ENCODE measurements around the gene MAGOHB. TPM values are rescaled to one million over a fixed set of nuclear protein-coding genes. Genes with fewer than 3 reads are reported as not detected.

Gene MAGOHB
- total RNA-seq, 1 experiment from 2014 or later, result 91.4 TPM

DNA sequence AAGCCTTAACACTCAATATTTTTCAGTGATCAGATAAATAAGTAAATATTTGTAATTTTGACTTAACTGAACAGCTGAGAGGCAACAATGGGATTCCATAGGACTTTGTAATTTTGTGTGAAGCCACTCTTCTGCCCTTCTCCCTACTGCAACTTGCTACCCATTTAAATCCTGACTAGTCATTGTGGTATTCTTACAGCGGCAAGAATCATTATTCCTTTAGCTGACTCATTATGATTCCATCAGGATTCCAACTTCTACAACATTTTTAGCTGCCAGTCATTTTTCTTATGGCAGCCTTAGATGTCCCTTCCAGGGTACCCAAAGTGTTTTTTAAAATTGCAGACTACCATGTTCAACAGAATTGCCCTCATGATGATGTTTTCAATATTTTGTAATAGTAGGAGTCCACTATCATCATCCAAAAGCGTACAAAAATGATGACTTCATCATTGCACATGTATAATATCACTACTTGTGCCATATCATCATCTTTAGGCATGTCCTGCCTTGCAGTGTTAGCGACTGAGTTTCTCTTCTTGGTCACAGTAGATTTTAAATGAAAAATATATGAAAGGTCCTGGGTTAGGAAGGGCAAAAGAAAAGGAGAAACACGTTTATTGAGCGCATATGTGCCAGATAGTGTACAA lies 5.1 kb upstream of the MAGOHB start:
- DNase-seq, result peak; percentile 28 to 76
- no TSS peak for BruUV-seq (replicated peaks)
- Histone ChIP-seq H3K4me3 (no peak overlapping the region), H4K20me1 (ENCODE audit: insufficient read depth) (no peaks in the 10 kb centered on the region), H3F3A (ENCODE audit: insufficient read depth, low read depth) (peaks cover 15% of the 10 kb centered on the region), H3K9me3 (ENCODE audit: insufficient read depth, low read depth) (no peaks in the 10 kb centered on the region), H3K27ac (peak overlapping the region; percentile 90), H3K9me2 (ENCODE audit: insufficient read depth) (no peaks in the 10 kb centered on the region), H3K27me3 (ENCODE audit: insufficient read depth, low read depth) (no peaks in the 10 kb centered on the region), H2AFZ (no peak overlapping the region), H3K4me1 (replicated peaks; ENCODE audit: insufficient read depth) (peaks cover 28% of the 10 kb centered on the region), H3K36me3 (ENCODE audit: low read depth) (0 out of 2 replicates have a peak, but pooled peaks cover 11% of the 10 kb centered on the region), H3K4me2 (peak overlapping the region; percentile 24), H3K79me2 (ENCODE audit: low read depth) (no peaks in the 10 kb centered on the region)
- ChIA-PET CTCF (interaction anchor here (0.6 to 1.2 kb wide), 2 partner anchors 16 to 54 kb away, joined by 3 to 4 read pairs; no protein-coding TSS in a partner anchor), POLR2A (ENCODE audit: unreplicated experiment) (interaction anchor here (0.6 kb wide), 1 partner anchor 31 kb away, joined by 3 read pairs; no protein-coding TSS in a partner anchor)
- TF ChIP-seq, protein P1, sequence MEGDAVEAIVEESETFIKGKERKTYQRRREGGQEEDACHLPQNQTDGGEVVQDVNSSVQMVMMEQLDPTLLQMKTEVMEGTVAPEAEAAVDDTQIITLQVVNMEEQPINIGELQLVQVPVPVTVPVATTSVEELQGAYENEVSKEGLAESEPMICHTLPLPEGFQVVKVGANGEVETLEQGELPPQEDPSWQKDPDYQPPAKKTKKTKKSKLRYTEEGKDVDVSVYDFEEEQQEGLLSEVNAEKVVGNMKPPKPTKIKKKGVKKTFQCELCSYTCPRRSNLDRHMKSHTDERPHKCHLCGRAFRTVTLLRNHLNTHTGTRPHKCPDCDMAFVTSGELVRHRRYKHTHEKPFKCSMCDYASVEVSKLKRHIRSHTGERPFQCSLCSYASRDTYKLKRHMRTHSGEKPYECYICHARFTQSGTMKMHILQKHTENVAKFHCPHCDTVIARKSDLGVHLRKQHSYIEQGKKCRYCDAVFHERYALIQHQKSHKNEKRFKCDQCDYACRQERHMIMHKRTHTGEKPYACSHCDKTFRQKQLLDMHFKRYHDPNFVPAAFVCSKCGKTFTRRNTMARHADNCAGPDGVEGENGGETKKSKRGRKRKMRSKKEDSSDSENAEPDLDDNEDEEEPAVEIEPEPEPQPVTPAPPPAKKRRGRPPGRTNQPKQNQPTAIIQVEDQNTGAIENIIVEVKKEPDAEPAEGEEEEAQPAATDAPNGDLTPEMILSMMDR (conservative IDR thresholded peaks at IDR 0.05), result no peak
- no peak for TF ChIP-seq EZH2 (IDR thresholded peaks at IDR 0.05; ENCODE audit: low read depth)
- intact Hi-C loops (cut with micrococcal nuclease; ENCODE audit: unreplicated experiment), result loop anchor here (1.0 kb wide), 2 partner anchors 16 to 56 kb away; partner anchors contain the start of gene STYK1

DNA sequence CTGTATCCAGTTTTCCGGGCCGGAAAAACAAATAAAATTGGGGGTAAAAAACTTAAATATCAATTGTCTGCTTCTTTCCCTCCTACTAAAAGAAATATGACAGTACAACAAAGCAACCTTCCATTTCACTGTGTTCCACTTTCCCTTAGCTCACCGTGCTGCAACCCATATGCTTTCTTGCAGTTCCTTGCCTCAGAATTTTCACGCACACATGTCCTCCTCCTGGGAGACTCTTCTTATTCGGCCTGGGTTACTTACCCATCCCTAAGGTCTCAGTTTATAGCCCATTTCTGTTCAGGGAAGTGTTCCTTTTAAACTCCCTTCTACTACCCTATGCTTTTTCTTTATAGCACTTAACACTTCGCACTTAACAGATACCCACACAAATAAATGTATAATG lies 4.5 kb upstream of the MAGOHB start:
- H3K4me3 ChIP-seq, result no peak overlapping the region
- H3K9me3 ChIP-seq (ENCODE audit: insufficient read depth, low read depth), result no peaks in the 10 kb centered on the region
- TF ChIP-seq, protein P1 (conservative IDR thresholded peaks at IDR 0.05), result no peak
- TF ChIP-seq EZH2 (IDR thresholded peaks at IDR 0.05; ENCODE audit: low read depth), result no peak
- H3K4me2 ChIP-seq, result peak overlapping the region; percentile 24
- H2AFZ ChIP-seq, result no peak overlapping the region
- intact Hi-C loops (cut with micrococcal nuclease; ENCODE audit: unreplicated experiment), result loop anchor here (1.0 kb wide), 2 partner anchors 16 to 56 kb away; partner anchors contain the start of gene STYK1
- H3K4me1 ChIP-seq (replicated peaks; ENCODE audit: insufficient read depth), result peaks cover 28% of the 10 kb centered on the region
- ChIA-PET POLR2A (ENCODE audit: unreplicated experiment) (no interaction called here), CTCF (interaction anchor here (1.2 kb wide), 1 partner anchor 54 kb away, joined by 3 read pairs; no protein-coding TSS in a partner anchor)
- no peaks in the 10 kb centered on the region for H3K27me3 ChIP-seq (ENCODE audit: insufficient read depth, low read depth)
- H3F3A ChIP-seq (ENCODE audit: insufficient read depth, low read depth), result peaks cover 15% of the 10 kb centered on the region
- DNase-seq, result no peak
- no peaks in the 10 kb centered on the region for H4K20me1 ChIP-seq (ENCODE audit: insufficient read depth)
- H3K36me3 ChIP-seq (ENCODE audit: low read depth), result 0 out of 2 replicates have a peak, but pooled peaks cover 11% of the 10 kb centered on the region
- TSS peak; percentile 18 for BruUV-seq (replicated peaks)
- no peaks in the 10 kb centered on the region for H3K9me2 ChIP-seq (ENCODE audit: insufficient read depth)
- peaks cover 5% of the 10 kb centered on the region for H3K79me2 ChIP-seq (ENCODE audit: low read depth)
- H3K27ac ChIP-seq, result peak overlapping the region; percentile 90

DNA sequence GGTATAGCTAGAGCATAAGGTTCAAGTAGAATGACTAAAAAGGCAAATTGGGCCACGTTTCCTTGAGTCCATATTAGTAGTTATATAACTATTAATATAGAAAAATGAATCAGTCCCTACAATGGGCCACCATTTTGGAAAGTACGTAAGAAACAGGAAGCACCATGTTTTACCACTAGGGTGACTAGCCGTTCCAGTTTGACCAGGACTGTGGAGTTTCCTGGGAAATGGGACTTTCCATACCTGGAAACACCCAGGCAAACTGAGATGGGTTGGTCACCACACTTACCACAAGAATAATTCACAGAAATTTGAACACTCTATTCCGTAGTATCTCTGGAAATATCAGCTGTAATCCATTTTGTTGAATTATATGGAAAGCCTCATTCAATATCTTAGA lies 2.1 kb upstream of the MAGOHB start:
- ChIA-PET CTCF (no interaction called here), POLR2A (ENCODE audit: unreplicated experiment) (interaction anchor here (0.7 kb wide), 1 partner anchor 11 kb away, joined by 6 read pairs; no protein-coding TSS in a partner anchor)
- no peaks in the 10 kb centered on the region for H3K9me2 ChIP-seq (ENCODE audit: insufficient read depth)
- intact Hi-C loops (cut with micrococcal nuclease; ENCODE audit: unreplicated experiment), result no loop called here
- no peak overlapping the region for H3K4me3 ChIP-seq
- no peaks in the 10 kb centered on the region for H4K20me1 ChIP-seq (ENCODE audit: insufficient read depth)
- peaks cover 22% of the 10 kb centered on the region for H3K79me2 ChIP-seq (ENCODE audit: low read depth)
- H3K4me1 ChIP-seq (replicated peaks; ENCODE audit: insufficient read depth), result peaks cover 40% of the 10 kb centered on the region
- H3F3A ChIP-seq (ENCODE audit: insufficient read depth, low read depth), result peaks cover 15% of the 10 kb centered on the region
- BruUV-seq (replicated peaks), result no TSS peak
- no peak overlapping the region for H3K4me2 ChIP-seq
- no peak overlapping the region for H3K27ac ChIP-seq
- H3K27me3 ChIP-seq (ENCODE audit: insufficient read depth, low read depth), result no peaks in the 10 kb centered on the region
- no peaks in the 10 kb centered on the region for H3K9me3 ChIP-seq (ENCODE audit: insufficient read depth, low read depth)
- DNase-seq, result no peak
- peaks cover 12% of the 10 kb centered on the region; the same call in 1 of the 2 replicates for H3K36me3 ChIP-seq (ENCODE audit: low read depth)
- TF ChIP-seq EZH2 (IDR thresholded peaks at IDR 0.05; ENCODE audit: low read depth), result no peak
- TF ChIP-seq, protein P1 (conservative IDR thresholded peaks at IDR 0.05), result no peak
- no peak overlapping the region for H2AFZ ChIP-seq

Data from PC-9 (cell line).